HCT116 (cell line): ENCODE results near the gene LRBA.

ENCODE experiments used
- CTCF ChIP-seq, 3 experiments: fragments of 200-600 bp in 1 of 3; sonication (generic) in 1 of 3; IDR thresholded peaks in 2 of 3; conservative IDR thresholded peaks in 1 of 3; 2 replicates each; pipeline ENCODE4 v1.5.1; 2012 to 2017; ENCODE audit warnings: low read depth in 2 of 3, low read length in 2 of 3, antibody characterized with exemption in 1 of 3, borderline replicate concordance in 1 of 3, control low read depth in 1 of 3, mild to moderate bottlenecking in 1 of 3, mixed read lengths in 1 of 3, mixed run types in 1 of 3, moderate library complexity in 1 of 3; ENCODE audit not compliant: insufficient read depth in 1 of 3
- EGR1 ChIP-seq: IDR thresholded peaks from 2 replicates; pipeline ENCODE4 v1.6.1; 2012; ENCODE audit warnings: low read depth
- ELF1 ChIP-seq: IDR thresholded peaks from 2 replicates; pipeline ENCODE4 v1.6.1; 2012; ENCODE audit warnings: low read depth, borderline replicate concordance
- EZH2 ChIP-seq: fragments of 200-600 bp; sonication (generic); IDR thresholded peaks from 2 replicates; pipeline ENCODE4 v1.6.1; 2017; ENCODE audit warnings: antibody characterized with exemption, mixed run types
- EZH2phosphoT487 ChIP-seq: fragments of 200-600 bp; IDR thresholded peaks from 2 replicates; pipeline ENCODE4 v1.6.1; 2018; ENCODE audit warnings: antibody characterized with exemption, borderline replicate concordance
- JUND ChIP-seq: IDR thresholded peaks from 2 replicates; pipeline ENCODE4 v1.6.1; 2012
- POLR2A ChIP-seq: IDR thresholded peaks from 2 replicates; pipeline ENCODE4 v1.7.0; 2011; ENCODE audit warnings: borderline replicate concordance; ENCODE audit not compliant: insufficient read depth, insufficient read length; ENCODE audit errors: extremely low read depth
- POLR2AphosphoS5 ChIP-seq: IDR thresholded peaks from 2 replicates; pipeline ENCODE4 v1.6.1; 2011; ENCODE audit warnings: mild to moderate bottlenecking, low read depth, low read length, moderate library complexity
- SIN3A ChIP-seq: IDR thresholded peaks from 2 replicates; pipeline ENCODE4 v1.6.1; 2012; ENCODE audit warnings: low read depth
- SP1 ChIP-seq: IDR thresholded peaks from 2 replicates; pipeline ENCODE4 v1.6.1; 2012; ENCODE audit warnings: low read depth
- YY1 ChIP-seq: IDR thresholded peaks from 2 replicates; pipeline ENCODE4 v1.6.1; 2011; ENCODE audit warnings: low read length, low read depth, moderate library complexity, mild to moderate bottlenecking; ENCODE audit not compliant: insufficient replicate concordance; ENCODE audit errors: extremely low read depth
- ZNF274 ChIP-seq: fragments of 200-500 bp; sonication (Bioruptor generic); IDR thresholded peaks from 2 replicates; pipeline ENCODE4 v1.6.1; 2014; ENCODE audit warnings: mild to moderate bottlenecking, low read depth, low read length, inconsistent platforms
- TF ChIP-seq, protein P1 (sequence below): IDR thresholded peaks from 2 replicates; pipeline ENCODE4 v1.6.1; 2012

DNA sequence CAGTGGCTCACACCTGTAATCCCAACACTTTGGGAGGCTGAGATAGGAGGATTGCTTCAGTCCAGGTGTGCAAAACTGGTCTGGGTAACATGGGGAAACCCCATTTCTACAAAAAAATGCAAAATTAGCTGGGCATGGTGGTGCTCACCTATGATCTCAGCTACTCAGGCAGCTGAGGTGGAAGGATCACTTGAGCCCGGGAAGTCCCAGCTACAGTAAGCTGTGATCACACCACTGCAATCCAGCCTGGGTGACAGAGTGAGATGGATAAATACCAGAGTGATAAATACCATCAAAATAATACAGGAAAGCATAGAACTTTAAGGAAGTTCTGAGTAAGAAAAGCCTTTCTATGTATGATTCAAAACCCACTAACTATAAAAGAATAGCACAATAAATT lies 52.8 kb downstream of the LRBA start:
- no peak for TF ChIP-seq EZH2phosphoT487
- no peak for TF ChIP-seq SIN3A
- no peak for TF ChIP-seq POLR2AphosphoS5
- TF ChIP-seq POLR2A = no peak
- TF ChIP-seq CTCF (IDR thresholded peaks at IDR 0.05 in 2 of 3, conservative IDR thresholded peaks at IDR 0.05 in 1 of 3; ENCODE audit: borderline replicate concordance in 1 of 3, insufficient read depth in 1 of 3, low read depth in 2 of 3, low read length in 2 of 3) = no peak
- TF ChIP-seq SP1 = no peak
- TF ChIP-seq YY1 = no peak
- TF ChIP-seq, protein P1, sequence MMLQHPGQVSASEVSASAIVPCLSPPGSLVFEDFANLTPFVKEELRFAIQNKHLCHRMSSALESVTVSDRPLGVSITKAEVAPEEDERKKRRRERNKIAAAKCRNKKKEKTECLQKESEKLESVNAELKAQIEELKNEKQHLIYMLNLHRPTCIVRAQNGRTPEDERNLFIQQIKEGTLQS = no peak
- TF ChIP-seq EZH2 = no peak
- no peak for TF ChIP-seq EGR1
- no peak for TF ChIP-seq ELF1
- TF ChIP-seq ZNF274 = no peak
- no peak for TF ChIP-seq JUND
